Type B pancreatic cell (in vitro differentiated cells): ENCODE data around the gene OR2W3. TPM values are rescaled to one million over a fixed set of nuclear protein-coding genes. Genes with fewer than 3 reads are reported as not detected.

Experiments
- DNase-seq: peaks from one replicate; pipeline ENCODE4 v3.0.0; 2021; ENCODE audit warnings: mixed read lengths; ENCODE audit not compliant: unreplicated experiment; ENCODE audit errors: extremely low spot score
- H3K27ac Mint-ChIP-seq: 2 replicates; pipeline ENCODE4 v1.8.0; 2021; ENCODE audit warnings: mild to moderate bottlenecking, mixed read lengths
- H3K27me3 Mint-ChIP-seq: 2 replicates; pipeline ENCODE4 v1.8.0; 2021; ENCODE audit warnings: mixed read lengths
- H3K36me3 Mint-ChIP-seq: 2 replicates; pipeline ENCODE4 v1.8.0; 2021; ENCODE audit warnings: mixed read lengths
- H3K4me1 Mint-ChIP-seq: one replicate; pipeline ENCODE4 v1.8.0; 2021; ENCODE audit warnings: mixed read lengths; ENCODE audit not compliant: unreplicated experiment
- H3K4me3 Mint-ChIP-seq: 2 replicates; pipeline ENCODE4 v1.8.0; 2021; ENCODE audit warnings: mild to moderate bottlenecking, mixed read lengths
- H3K9me3 Mint-ChIP-seq: 2 replicates; pipeline ENCODE4 v1.8.0; 2021; ENCODE audit warnings: mixed read lengths
- CTCF ChIP-seq: fragments of 200-600 bp; sonication (generic); conservative IDR thresholded peaks from 2 replicates; pipeline ENCODE4 v1.5.0; 2021; ENCODE audit warnings: antibody characterized with exemption, mild to moderate bottlenecking
- total RNA-seq: library from RNA; stranded (reverse); gene quantifications from 2 replicates; pipeline ENCODE4 v1.2.1, GENCODE V29; 2021; ENCODE audit warnings: low replicate concordance

Gene OR2W3
- total RNA-seq, 1 donor from 2014 or later: not detected

- H3K27me3 Mint-ChIP-seq: no peaks in the 10 kb centered on the region
- no peak within 1 kb of the TSS for H3K4me3 Mint-ChIP-seq
- no peaks in the 10 kb centered on the region for H3K9me3 Mint-ChIP-seq
- no peak for TF ChIP-seq CTCF
- no peak for DNase-seq
- H3K36me3 Mint-ChIP-seq: no peaks in the 10 kb centered on the region
- H3K4me1 Mint-ChIP-seq: no peaks in the 10 kb centered on the region
- H3K27ac Mint-ChIP-seq: no peak within 1 kb of the TSS
These were observed 24.6 kb downstream of the OR2W3 start, which contains the start of gene OR2T8 for GRCh38 chr1:247919952-247920351. TSS of gene OR2T8 (plus strand) at chr1:247920252. CDS start at chr1:247921018, 766 bp downstream.

- Mint-ChIP-seq H3K4me3 (no peak overlapping the region), H3K9me3 (no peaks in the 10 kb centered on the region), H3K4me1 (no peaks in the 10 kb centered on the region), H3K27me3 (no peaks in the 10 kb centered on the region), H3K27ac (no peak overlapping the region), H3K36me3 (no peaks in the 10 kb centered on the region)
- no peak for TF ChIP-seq CTCF
- DNase-seq: no peak
These were observed 28.6 kb downstream of the OR2W3 start for GRCh38 chr1:247923941-247924340.

- no peak for DNase-seq
- H3K27me3 Mint-ChIP-seq: no peaks in the 10 kb centered on the region
- H3K27ac Mint-ChIP-seq: no peak within 1 kb of the TSS
- H3K9me3 Mint-ChIP-seq: no peaks in the 10 kb centered on the region
- H3K36me3 Mint-ChIP-seq: no peaks in the 10 kb centered on the region
- no peak within 1 kb of the TSS for H3K4me3 Mint-ChIP-seq
- no peak for TF ChIP-seq CTCF
- no peaks in the 10 kb centered on the region for H3K4me1 Mint-ChIP-seq
These were observed 29.5 kb downstream of the OR2W3 start, which contains the start of gene OR2AJ1 for GRCh38 chr1:247924868-247925267. TSS of gene OR2AJ1 (plus strand) at chr1:247924889. CDS start at chr1:247933769, 8,880 bp downstream.

GRCh38 chr1:247933989-247934388, 38.6 kb downstream of the OR2W3 start:
- Mint-ChIP-seq H3K36me3 (no peaks in the 10 kb centered on the region), H3K9me3 (no peaks in the 10 kb centered on the region), H3K4me3 (no peak overlapping the region), H3K27ac (no peak overlapping the region), H3K4me1 (no peaks in the 10 kb centered on the region), H3K27me3 (no peaks in the 10 kb centered on the region)
- DNase-seq: no peak
- TF ChIP-seq CTCF: no peak

- Mint-ChIP-seq H3K27me3 (no peaks in the 10 kb centered on the region), H3K9me3 (no peaks in the 10 kb centered on the region), H3K27ac (no peak overlapping the region), H3K36me3 (no peaks in the 10 kb centered on the region), H3K4me3 (no peak overlapping the region), H3K4me1 (no peaks in the 10 kb centered on the region)
- DNase-seq: no peak
- TF ChIP-seq CTCF: no peak
These were observed 40.4 kb downstream of the OR2W3 start for GRCh38 chr1:247935781-247936180.

GRCh38 chr1:247936415-247936814, 41.0 kb downstream of the OR2W3 start:
- Mint-ChIP-seq H3K9me3 (no peaks in the 10 kb centered on the region), H3K36me3 (no peaks in the 10 kb centered on the region), H3K27me3 (no peaks in the 10 kb centered on the region), H3K27ac (no peak overlapping the region), H3K4me1 (no peaks in the 10 kb centered on the region), H3K4me3 (no peak overlapping the region)
- DNase-seq: no peak
- no peak for TF ChIP-seq CTCF
